T-helper 17 cell (primary cell): ENCODE measurements around the gene ACOX2. TPM values are rescaled to one million over a fixed set of nuclear protein-coding genes. Genes with fewer than 3 reads are reported as not detected.

Source experiments
- ATAC-seq: fragments of 150-1000 bp; cut with Tn5 transposase; 2 replicates; pipeline ENCODE4 v1.10.0; 2021; ENCODE audit warnings: mild to moderate bottlenecking, moderate library complexity
- DNase-seq, 3 donors: peaks; one replicate each; pipeline versions ENCODE4 v3.0.0 to v3.0.0-alpha.2; 2020 to 2021
- H3K9me3 ChIP-seq: one replicate; pipeline ENCODE4 v1.7.0; 2013; ENCODE audit warnings: low read length, mild to moderate bottlenecking; ENCODE audit not compliant: control insufficient read depth, poor library complexity, severe bottlenecking
- H3K27ac Mint-ChIP-seq: one replicate; pipeline ENCODE4 v1.8.0; 2022; ENCODE audit warnings: mild to moderate bottlenecking, moderate library complexity, mixed read lengths
- H3K27me3 Mint-ChIP-seq: one replicate; pipeline ENCODE4 v1.8.0; 2022; ENCODE audit warnings: mixed read lengths
- H3K36me3 Mint-ChIP-seq: one replicate; pipeline ENCODE4 v1.8.0; 2022; ENCODE audit warnings: low read depth, mixed read lengths
- H3K4me1 Mint-ChIP-seq: one replicate; pipeline ENCODE4 v1.8.0; 2022; ENCODE audit warnings: mild to moderate bottlenecking, mixed read lengths
- H3K4me3 Mint-ChIP-seq: one replicate; pipeline ENCODE4 v1.8.0; 2022; ENCODE audit warnings: mild to moderate bottlenecking, moderate library complexity, mixed read lengths
- total RNA-seq, 4 donors: library from RNA in 2 of 4; stranded (reverse) in 2 of 4; gene quantifications; one replicate each; pipeline ENCODE4 v1.2.3 and lab custom pipeline; 2022 to 2026

Gene ACOX2
- total RNA-seq, 2 donors from 2014 or later = not detected

- Mint-ChIP-seq H3K27ac (no peak overlapping the region), H3K27me3 (peaks cover 21% of the 10 kb centered on the region), H3K4me1 (peaks cover 9% of the 10 kb centered on the region), H3K36me3 (no peaks in the 10 kb centered on the region), H3K4me3 (no peak overlapping the region)
- H3K9me3 ChIP-seq = peaks cover 2% of the 10 kb centered on the region
- DNase-seq (no peak), ATAC-seq (no peak)
Observed at GRCh38 chr3:58482917-58483636, 53.9 kb downstream of the ACOX2 start.

GRCh38 chr3:58480309-58480708 is 56.7 kb downstream of the ACOX2 start:
- Mint-ChIP-seq H3K4me1 (peaks cover 4% of the 10 kb centered on the region), H3K27me3 (peaks cover 21% of the 10 kb centered on the region)
- ATAC-seq = no peak

DNA sequence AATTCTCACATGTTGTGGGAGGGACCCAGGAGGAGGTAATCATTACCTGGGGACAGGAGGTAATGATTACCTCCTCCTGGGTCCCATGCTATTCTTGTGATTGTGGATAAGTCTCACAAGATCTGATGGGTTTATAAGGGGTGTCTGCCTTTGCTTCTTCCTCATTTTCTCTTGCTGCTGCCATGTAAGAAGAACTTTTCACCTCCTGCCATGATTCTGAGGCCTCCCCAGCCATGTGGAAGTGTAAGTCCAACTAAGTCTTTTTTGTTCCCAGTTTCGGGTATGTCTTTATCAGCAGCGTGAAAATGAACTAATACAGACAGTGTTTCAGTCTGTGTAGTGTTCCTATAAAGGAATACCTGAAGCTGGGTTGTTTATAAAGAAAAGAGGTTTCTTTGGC is 58.2 kb downstream of the ACOX2 start:
- Mint-ChIP-seq H3K4me3 (no peak overlapping the region), H3K4me1 (peaks cover 9% of the 10 kb centered on the region), H3K27me3 (peaks cover 12% of the 10 kb centered on the region), H3K27ac (no peak overlapping the region), H3K36me3 (peaks cover 2% of the 10 kb centered on the region)
- H3K9me3 ChIP-seq = peaks cover 2% of the 10 kb centered on the region
- ATAC-seq = no peak
- no peak for DNase-seq

More at GRCh38 chr3:58480309-58480708, 56.7 kb downstream of the ACOX2 start:
- no peak for DNase-seq
- no peak overlapping the region for H3K27ac Mint-ChIP-seq
- H3K4me3 Mint-ChIP-seq = no peak overlapping the region
- H3K36me3 Mint-ChIP-seq = peaks cover 2% of the 10 kb centered on the region
- H3K9me3 ChIP-seq = peaks cover 2% of the 10 kb centered on the region

GRCh38 chr3:58474967-58475578 is 61.9 kb downstream of the ACOX2 start:
- H3K4me1 Mint-ChIP-seq = peaks cover 15% of the 10 kb centered on the region

GRCh38 chr3:58474348-58474911 is 62.6 kb downstream of the ACOX2 start:
- H3K4me3 Mint-ChIP-seq = no peak overlapping the region
- H3K27ac Mint-ChIP-seq = peak overlapping the region; percentile 21
- H3K9me3 ChIP-seq = no peaks in the 10 kb centered on the region
- peaks cover 2% of the 10 kb centered on the region for H3K36me3 Mint-ChIP-seq
- ATAC-seq (no peak), DNase-seq (no peak)
- peaks cover 15% of the 10 kb centered on the region for H3K4me1 Mint-ChIP-seq
- no peaks in the 10 kb centered on the region for H3K27me3 Mint-ChIP-seq

More at GRCh38 chr3:58474967-58475578, 61.9 kb downstream of the ACOX2 start:
- H3K27me3 Mint-ChIP-seq = no peaks in the 10 kb centered on the region
- ATAC-seq (no peak), DNase-seq (no peak)
- H3K36me3 Mint-ChIP-seq = peaks cover 2% of the 10 kb centered on the region
- H3K4me3 Mint-ChIP-seq = no peak overlapping the region
- H3K9me3 ChIP-seq = peaks cover 2% of the 10 kb centered on the region
- H3K27ac Mint-ChIP-seq = no peak overlapping the region

- peak overlapping the region; percentile 21 for H3K27ac Mint-ChIP-seq
- peaks cover 2% of the 10 kb centered on the region for H3K36me3 Mint-ChIP-seq
- no peak overlapping the region for H3K4me3 Mint-ChIP-seq
- H3K27me3 Mint-ChIP-seq = no peaks in the 10 kb centered on the region
- H3K4me1 Mint-ChIP-seq = peaks cover 15% of the 10 kb centered on the region
- H3K9me3 ChIP-seq = no peaks in the 10 kb centered on the region
- DNase-seq (no peak), ATAC-seq (no peak)
Observed at GRCh38 chr3:58473275-58473674, 63.7 kb downstream of the ACOX2 start.

- H3K27ac Mint-ChIP-seq = peak overlapping the region; percentile 79
- H3K36me3 Mint-ChIP-seq = no peaks in the 10 kb centered on the region
- peaks cover 11% of the 10 kb centered on the region for H3K4me1 Mint-ChIP-seq
- ATAC-seq (peak; percentile 79), DNase-seq (no peak)
- no peaks in the 10 kb centered on the region for H3K9me3 ChIP-seq
- H3K4me3 Mint-ChIP-seq = peak overlapping the region; percentile 39
- no peaks in the 10 kb centered on the region for H3K27me3 Mint-ChIP-seq
Observed at GRCh38 chr3:58471025-58471887, 65.7 kb downstream of the ACOX2 start.

DNA sequence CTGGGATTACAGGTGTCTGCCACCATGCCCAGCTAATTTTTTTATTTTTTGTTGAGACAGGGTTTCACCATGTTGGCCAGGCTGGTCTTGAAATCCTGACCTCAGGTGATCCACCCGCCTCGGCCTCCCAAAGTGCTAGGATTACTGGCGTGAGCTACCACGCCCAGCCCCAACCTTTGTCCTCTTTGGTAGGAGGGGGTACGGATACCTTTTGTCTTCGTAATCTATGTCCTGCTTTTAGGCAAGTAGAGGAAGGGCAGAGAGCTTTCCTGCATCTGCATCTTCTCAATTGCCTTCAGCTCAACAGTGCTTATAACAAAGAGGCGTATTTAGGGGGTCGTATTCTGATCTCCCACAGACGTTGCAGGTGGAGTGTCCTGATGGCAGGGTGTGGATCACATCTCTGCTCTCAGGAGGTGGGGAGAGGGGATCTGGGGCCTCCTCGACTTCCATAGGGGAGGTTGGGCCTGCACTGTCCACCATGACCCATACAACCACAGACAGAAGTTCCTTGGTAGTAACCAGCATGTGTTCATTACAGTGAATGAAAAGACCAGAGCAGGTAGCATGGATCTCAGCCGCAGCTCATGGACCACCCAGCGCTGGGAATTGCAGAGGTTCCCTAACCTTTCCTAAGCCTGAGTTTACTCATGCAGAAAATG is 66.5 kb downstream of the ACOX2 start:
- Mint-ChIP-seq H3K4me1 (peaks cover 11% of the 10 kb centered on the region), H3K27me3 (no peaks in the 10 kb centered on the region), H3K36me3 (no peaks in the 10 kb centered on the region), H3K4me3 (no peak overlapping the region), H3K27ac (peak overlapping the region; percentile 79)
- DNase-seq (no peak), ATAC-seq (no peak)
- H3K9me3 ChIP-seq = no peaks in the 10 kb centered on the region

- Mint-ChIP-seq H3K27me3 (no peaks in the 10 kb centered on the region), H3K36me3 (no peaks in the 10 kb centered on the region), H3K4me3 (no peak overlapping the region), H3K4me1 (peaks cover 6% of the 10 kb centered on the region), H3K27ac (peak overlapping the region; percentile 41)
- ATAC-seq (no peak), DNase-seq (no peak)
- no peaks in the 10 kb centered on the region for H3K9me3 ChIP-seq
Observed at GRCh38 chr3:58469096-58469495, 67.9 kb downstream of the ACOX2 start.

GRCh38 chr3:58466899-58467563 is 70.0 kb downstream of the ACOX2 start:
- no peak overlapping the region for H3K27ac Mint-ChIP-seq
- no peaks in the 10 kb centered on the region for H3K9me3 ChIP-seq
- no peak for ATAC-seq
- no peak for DNase-seq
- H3K36me3 Mint-ChIP-seq = no peaks in the 10 kb centered on the region
- H3K4me1 Mint-ChIP-seq = peaks cover 12% of the 10 kb centered on the region
- no peaks in the 10 kb centered on the region for H3K27me3 Mint-ChIP-seq
- no peak overlapping the region for H3K4me3 Mint-ChIP-seq

DNA sequence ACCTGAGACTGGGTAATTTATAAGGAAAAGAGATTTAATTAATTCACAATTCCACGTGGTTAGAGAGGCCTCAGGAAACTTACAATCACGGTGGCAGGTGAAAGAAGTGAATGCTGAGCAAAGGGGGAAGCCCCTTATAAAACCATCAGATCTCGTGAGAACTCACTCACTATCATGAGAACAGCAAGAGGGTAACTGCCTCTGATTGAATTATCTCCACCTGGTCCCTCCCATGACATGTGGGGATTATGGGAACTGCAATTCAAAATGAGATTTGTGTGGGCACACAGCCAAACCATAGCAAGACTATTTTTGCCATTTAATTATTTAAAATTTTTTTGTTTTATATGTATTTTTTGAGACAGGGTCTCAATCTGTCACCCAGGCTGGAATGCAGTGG is 72.1 kb downstream of the ACOX2 start:
- H3K27me3 Mint-ChIP-seq = no peaks in the 10 kb centered on the region
- DNase-seq (no peak), ATAC-seq (peak; percentile 49)
- H3K27ac Mint-ChIP-seq = no peak overlapping the region
- no peak overlapping the region for H3K4me3 Mint-ChIP-seq
- peaks cover 7% of the 10 kb centered on the region for H3K4me1 Mint-ChIP-seq
- no peaks in the 10 kb centered on the region for H3K9me3 ChIP-seq
- no peaks in the 10 kb centered on the region for H3K36me3 Mint-ChIP-seq

GRCh38 chr3:58463942-58464271 is 73.1 kb downstream of the ACOX2 start:
- Mint-ChIP-seq H3K36me3 (no peaks in the 10 kb centered on the region), H3K4me3 (no peak overlapping the region), H3K27me3 (no peaks in the 10 kb centered on the region), H3K4me1 (peaks cover 7% of the 10 kb centered on the region), H3K27ac (no peak overlapping the region)
- ATAC-seq = no peak
- DNase-seq = no peak
- no peaks in the 10 kb centered on the region for H3K9me3 ChIP-seq
